SK-N-SH (cell line): ENCODE results near the gene FIGNL2. TPM values are rescaled to one million over a fixed set of nuclear protein-coding genes. Genes with fewer than 3 reads are reported as not detected.

Experiments
- CTCF ChIA-PET: fragments of 300-600, 350-600 bp; formaldehyde crosslinking; extraction: SDS; loops from one replicate; lab custom pipeline; 2021; lab: Yijun Ruan, JAX
- POLR2A ChIA-PET: fragments of 350-600 bp; sonication (Branson Sonifier 250); formaldehyde crosslinking; extraction: SDS; loops from one replicate; lab custom pipeline; 2020; ENCODE audit warnings: antibody characterized with exemption, inconsistent platforms; lab: Yijun Ruan, JAX
- DNase-seq: peaks from one replicate; pipeline ENCODE4 v3.0.0; 2012
- H2AFZ ChIP-seq: fragments of 200-600 bp; sonication (generic); 2 replicates; pipeline ENCODE4 v1.8.1; 2016; ENCODE audit warnings: antibody characterized with exemption, mild to moderate bottlenecking, low read depth
- H3F3A ChIP-seq: fragments of 200-600 bp; sonication (generic); replicated peaks from 2 replicates; pipeline ENCODE3; 2016; ENCODE audit warnings: antibody characterized with exemption, mild to moderate bottlenecking; ENCODE audit not compliant: insufficient read depth
- H3K27ac ChIP-seq, 2 experiments: fragments of 200-500 bp in 1 of 2; fragments of 200-600 bp in 1 of 2; sonication (Bioruptor generic) in 1 of 2; sonication (generic), shearing (Covaris generic) in 1 of 2; 2 replicates each; pipeline versions ENCODE4 v1.5.1 to v1.6.1; 2014 to 2016; ENCODE audit warnings: low read depth in 2 of 2, inconsistent platforms in 1 of 2, low read length in 1 of 2, mild to moderate bottlenecking in 1 of 2, mixed read lengths in 1 of 2
- H3K27me3 ChIP-seq: fragments of 200-600 bp; sonication (generic), shearing (Covaris generic); 2 replicates; pipeline ENCODE4 v1.6.1; 2016; ENCODE audit warnings: mixed run types; ENCODE audit not compliant: insufficient read depth
- H3K36me3 ChIP-seq, 2 experiments: fragments of 200-500 bp in 1 of 2; fragments of 200-600 bp in 1 of 2; sonication (Bioruptor generic) in 1 of 2; sonication (generic) in 1 of 2; replicated peaks in 1 of 2; 2 replicates each; pipeline versions ENCODE3 to v1.5.1; 2014 to 2016; ENCODE audit warnings: low read length in 1 of 2, mild to moderate bottlenecking in 1 of 2; ENCODE audit not compliant: insufficient read depth in 2 of 2, control insufficient read depth in 1 of 2
- H3K4me1 ChIP-seq, 2 experiments: fragments of 200-500 bp in 1 of 2; fragments of 200-600 bp in 1 of 2; sonication (Bioruptor generic) in 1 of 2; sonication (generic), shearing (Covaris generic) in 1 of 2; 2 replicates each; pipeline versions ENCODE4 v1.5.1 to v1.6.1; 2014 to 2016; ENCODE audit warnings: low read depth in 1 of 2, low read length in 1 of 2, mixed run types in 1 of 2; ENCODE audit not compliant: insufficient read depth in 2 of 2, control insufficient read depth in 1 of 2
- H3K4me2 ChIP-seq: fragments of 200-600 bp; sonication (generic), shearing (Covaris generic); 2 replicates; pipeline ENCODE4 v1.6.1; 2017; ENCODE audit warnings: mixed run types
- H3K4me3 ChIP-seq, 2 experiments: fragments of 200-500 bp in 1 of 2; fragments of 200-600 bp in 1 of 2; sonication (Bioruptor generic) in 1 of 2; sonication (generic), shearing (Covaris generic) in 1 of 2; 2 replicates each; pipeline versions ENCODE4 v1.5.1 to v1.8.1; 2014 to 2016; ENCODE audit warnings: low read depth in 2 of 2, inconsistent platforms in 1 of 2, low read length in 1 of 2, mild to moderate bottlenecking in 1 of 2, mixed read lengths in 1 of 2, moderate library complexity in 1 of 2
- H3K79me2 ChIP-seq: fragments of 200-600 bp; sonication (generic); 2 replicates; pipeline ENCODE4 v1.8.1; 2017; ENCODE audit warnings: mild to moderate bottlenecking; ENCODE audit not compliant: insufficient read depth
- H3K9ac ChIP-seq: fragments of 200-600 bp; sonication (generic); 2 replicates; pipeline ENCODE4 v1.6.1; 2017; ENCODE audit warnings: mixed run types
- H3K9me2 ChIP-seq: fragments of 200-600 bp; sonication (generic); 2 replicates; pipeline ENCODE4 v1.6.1; 2017; ENCODE audit warnings: mixed run types
- H3K9me3 ChIP-seq: fragments of 200-600 bp; sonication (generic); 2 replicates; pipeline ENCODE4 v1.6.1; 2017; ENCODE audit warnings: mixed run types, mild to moderate bottlenecking, moderate library complexity
- H4K20me1 ChIP-seq: fragments of 200-600 bp; sonication (generic); 2 replicates; pipeline ENCODE4 v1.6.1; 2017; ENCODE audit warnings: mild to moderate bottlenecking, mixed run types; ENCODE audit not compliant: insufficient read depth
- CHD2 ChIP-seq: fragments of 150-350 bp; IDR thresholded peaks from 2 replicates; pipeline ENCODE4 v1.6.1; 2018; ENCODE audit warnings: low read length; ENCODE audit not compliant: partially characterized antibody
- CTCF ChIP-seq: fragments of 200-600 bp; sonication (generic); IDR thresholded peaks from 2 replicates; pipeline ENCODE4 v1.6.1; 2017; ENCODE audit warnings: antibody characterized with exemption, mild to moderate bottlenecking, moderate library complexity
- ELF1 ChIP-seq: IDR thresholded peaks from 2 replicates; pipeline ENCODE4 v1.4.0; 2012
- EZH2phosphoT487 ChIP-seq: fragments of 200-600 bp; sonication (generic); IDR thresholded peaks from 2 replicates; pipeline ENCODE4 v1.6.1; 2017; ENCODE audit warnings: low read depth, mixed run types, mild to moderate bottlenecking, antibody characterized with exemption, moderate library complexity, borderline replicate concordance
- GABPA ChIP-seq: IDR thresholded peaks from 2 replicates; pipeline ENCODE4 v1.4.0; 2012; ENCODE audit warnings: low read depth, mild to moderate bottlenecking
- IRF3 ChIP-seq: fragments of 150-350 bp; IDR thresholded peaks from 2 replicates; pipeline ENCODE4 v1.6.1; 2016; ENCODE audit warnings: mild to moderate bottlenecking, low read depth, low read length
- MEF2A ChIP-seq: IDR thresholded peaks from 2 replicates; pipeline ENCODE4 v1.4.0; 2012; ENCODE audit warnings: low read depth, borderline replicate concordance
- MXI1 ChIP-seq: IDR thresholded peaks from 2 replicates; pipeline ENCODE4 v1.6.1; 2012; ENCODE audit warnings: mild to moderate bottlenecking, low read depth, low read length, improper control_type of control experiment
- NFIC ChIP-seq: IDR thresholded peaks from 2 replicates; pipeline ENCODE4 v1.4.0; 2012; ENCODE audit warnings: borderline replicate concordance
- RAD21 ChIP-seq: IDR thresholded peaks from 2 replicates; pipeline ENCODE4 v1.6.1; 2012; ENCODE audit warnings: mild to moderate bottlenecking, low read length
- RFX5 ChIP-seq: IDR thresholded peaks from 2 replicates; pipeline ENCODE4 v1.6.1; 2012; ENCODE audit warnings: mild to moderate bottlenecking, improper control_type of control experiment, low read length
- SMC3 ChIP-seq: IDR thresholded peaks from 2 replicates; pipeline ENCODE4 v1.6.1; 2012; ENCODE audit warnings: low read depth, low read length, improper control_type of control experiment
- TCF12 ChIP-seq: IDR thresholded peaks from 2 replicates; pipeline ENCODE4 v1.4.0; 2012
- TEAD4 ChIP-seq: IDR thresholded peaks from 2 replicates; pipeline ENCODE4 v1.4.0; 2012; ENCODE audit warnings: mild to moderate bottlenecking, borderline replicate concordance; ENCODE audit not compliant: insufficient read depth
- ZBTB33 ChIP-seq: IDR thresholded peaks from 2 replicates; pipeline ENCODE4 v1.4.0; 2012; ENCODE audit warnings: low read depth, borderline replicate concordance
- WGBS: methylation state at CpG from one replicate; pipeline ENCODE4 v1.1.6; 2017; ENCODE audit warnings: low lambda C conversion rate; 5-methylcytosine and 5-hydroxymethylcytosine counted together
- polyA plus RNA-seq, 3 experiments: library from polyadenylated mRNA; depleted of rRNA; stranded (reverse); fragments of >200 nt; gene quantifications; 2 replicates each; pipeline ENCODE4 v1.2.3, GENCODE V29; 2012
- TF ChIP-seq, protein P1 (sequence below): IDR thresholded peaks from 2 replicates; pipeline ENCODE4; 2012

Gene FIGNL2
- polyA plus RNA-seq, 1 of the 3 experiments (the other 2 are of a cell fraction), result 0.05 TPM

DNA sequence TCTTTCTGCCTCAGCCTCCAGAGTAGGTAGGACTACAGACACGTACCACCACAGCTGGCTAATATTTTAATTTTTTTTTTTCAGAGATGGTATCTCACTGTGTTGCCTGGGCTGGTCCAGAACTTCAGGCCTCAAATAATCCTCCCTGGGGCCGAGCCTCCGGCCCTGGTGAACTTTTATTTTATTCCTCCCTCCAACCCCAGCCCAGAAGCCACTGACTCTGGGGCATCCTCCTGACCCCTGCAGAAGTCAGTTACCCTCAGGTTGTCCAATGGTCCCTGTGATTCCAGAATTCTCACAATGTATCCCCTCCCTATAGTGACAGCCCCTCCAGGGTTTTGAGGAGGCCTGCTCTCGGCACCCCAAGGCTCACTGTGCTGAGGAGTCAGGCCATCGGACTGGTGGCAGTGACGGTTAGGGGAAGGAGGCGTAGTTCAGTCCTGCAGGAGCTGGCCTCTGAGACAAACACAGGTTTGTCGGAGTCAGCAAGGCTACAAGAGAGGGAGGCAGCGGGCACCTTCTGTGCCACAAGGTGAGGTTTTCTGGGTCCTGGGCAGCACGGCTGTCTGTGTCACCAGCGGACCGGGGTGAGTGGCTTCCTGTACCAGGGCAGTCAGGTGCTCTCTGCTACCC lies 19.4 kb upstream of the FIGNL2 start:
- no peaks in the 10 kb centered on the region for H3K9me3 ChIP-seq
- H2AFZ ChIP-seq, result no peak overlapping the region
- ChIA-PET CTCF (interaction anchor here (0.7 to 18.2 kb wide), 6 partner anchors 9 to 113 kb away, joined by 3 to 194 read pairs (median 4); partner anchors contain the start of gene FIGNL2), POLR2A (interaction anchor here (0.6 kb wide), 1 partner anchor 11 kb away, joined by 3 read pairs; no protein-coding TSS in a partner anchor)
- H4K20me1 ChIP-seq, result no peaks in the 10 kb centered on the region
- no peak overlapping the region for H3K4me3 ChIP-seq
- 96% methylated on average over 12 of the region's 12 CpGs for WGBS
- H3K27me3 ChIP-seq, result no peaks in the 10 kb centered on the region; the same call in 1 of the 2 replicates
- H3F3A ChIP-seq, result no peaks in the 10 kb centered on the region
- no peaks in the 10 kb centered on the region for H3K9me2 ChIP-seq
- H3K9ac ChIP-seq, result no peak overlapping the region
- H3K36me3 ChIP-seq, result no peaks in the 10 kb centered on the region
- TF ChIP-seq ZBTB33 (no peak), MXI1 (no peak)
- H3K4me2 ChIP-seq, result no peak overlapping the region
- DNase-seq, result no peak
- no peaks in the 10 kb centered on the region for H3K79me2 ChIP-seq
- peaks cover 0 to 51% of the 10 kb centered on the region in 2 experiments; a peak in 1 of 4 replicates for H3K4me1 ChIP-seq
- no peak overlapping the region for H3K27ac ChIP-seq

- no peak for DNase-seq
- POLR2A ChIA-PET, result interaction anchor here (0.6 kb wide), 1 partner anchor 10 kb away, joined by 3 read pairs; no protein-coding TSS in a partner anchor
- CTCF ChIA-PET, result interaction anchor here (0.8 to 18.2 kb wide), 7 partner anchors 8 to 446 kb away, joined by 3 to 194 read pairs (median 4); partner anchors contain the start of gene FIGNL2
Observed at GRCh38 chr12:51867371-51867770, 18.9 kb upstream of the FIGNL2 start.

More at GRCh38 chr12:51867371-51867770, 18.9 kb upstream of the FIGNL2 start:
- no peaks in the 10 kb centered on the region for H3K79me2 ChIP-seq
- H3K4me3 ChIP-seq, result no peak overlapping the region
- peaks cover 0 to 51% of the 10 kb centered on the region in 2 experiments; a peak in 1 of 4 replicates for H3K4me1 ChIP-seq
- no peaks in the 10 kb centered on the region for H3K9me2 ChIP-seq
- H3K27ac ChIP-seq, result no peak overlapping the region
- no peaks in the 10 kb centered on the region; the same call in 1 of the 2 replicates for H3K27me3 ChIP-seq
- no peaks in the 10 kb centered on the region for H3F3A ChIP-seq
- H3K9me3 ChIP-seq, result no peaks in the 10 kb centered on the region
- no peaks in the 10 kb centered on the region for H4K20me1 ChIP-seq
- H3K4me2 ChIP-seq, result no peak overlapping the region
- TF ChIP-seq CHD2, result no peak
- TF ChIP-seq TEAD4, result no peak
- TF ChIP-seq CTCF, result no peak
- no peak for TF ChIP-seq SMC3
- no peak for TF ChIP-seq ZBTB33
- TF ChIP-seq IRF3, result no peak
- no peak for TF ChIP-seq RAD21
- TF ChIP-seq EZH2phosphoT487, result no peak
- TF ChIP-seq GABPA, result no peak
- no peak for TF ChIP-seq RFX5
- no peak for TF ChIP-seq TCF12
- TF ChIP-seq, protein P1, sequence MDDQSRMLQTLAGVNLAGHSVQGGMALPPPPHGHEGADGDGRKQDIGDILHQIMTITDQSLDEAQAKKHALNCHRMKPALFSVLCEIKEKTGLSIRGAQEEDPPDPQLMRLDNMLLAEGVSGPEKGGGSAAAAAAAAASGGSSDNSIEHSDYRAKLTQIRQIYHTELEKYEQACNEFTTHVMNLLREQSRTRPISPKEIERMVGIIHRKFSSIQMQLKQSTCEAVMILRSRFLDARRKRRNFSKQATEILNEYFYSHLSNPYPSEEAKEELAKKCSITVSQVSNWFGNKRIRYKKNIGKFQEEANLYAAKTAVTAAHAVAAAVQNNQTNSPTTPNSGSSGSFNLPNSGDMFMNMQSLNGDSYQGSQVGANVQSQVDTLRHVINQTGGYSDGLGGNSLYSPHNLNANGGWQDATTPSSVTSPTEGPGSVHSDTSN, result no peak
- no peak for TF ChIP-seq ELF1
- no peak for TF ChIP-seq MEF2A
- no peak for TF ChIP-seq NFIC
- H2AFZ ChIP-seq, result no peak overlapping the region
- H3K9ac ChIP-seq, result no peak overlapping the region
- H3K36me3 ChIP-seq, result no peaks in the 10 kb centered on the region
